NK-92 (cell line): Measurements from ENCODE around the gene CELF2.
"Not testable (repeated sequence)": the region's sequence is repeated elsewhere in the genome, so short reads cannot be mapped to it uniquely, and the experiment has no call there.

ENCODE experiments used
- DNase-seq: peaks from one replicate; lab custom pipeline; 2025; ENCODE audit not compliant: unreplicated experiment; lab: John Stamatoyannopoulos, UW

CELF2 gene

GRCh38 chr10:11336722-11337162 is 319.1 kb downstream of the CELF2 start:
- DNase-seq: no peak

GRCh38 chr10:11337516-11337915 is 319.8 kb downstream of the CELF2 start:
- no peak for DNase-seq

DNA sequence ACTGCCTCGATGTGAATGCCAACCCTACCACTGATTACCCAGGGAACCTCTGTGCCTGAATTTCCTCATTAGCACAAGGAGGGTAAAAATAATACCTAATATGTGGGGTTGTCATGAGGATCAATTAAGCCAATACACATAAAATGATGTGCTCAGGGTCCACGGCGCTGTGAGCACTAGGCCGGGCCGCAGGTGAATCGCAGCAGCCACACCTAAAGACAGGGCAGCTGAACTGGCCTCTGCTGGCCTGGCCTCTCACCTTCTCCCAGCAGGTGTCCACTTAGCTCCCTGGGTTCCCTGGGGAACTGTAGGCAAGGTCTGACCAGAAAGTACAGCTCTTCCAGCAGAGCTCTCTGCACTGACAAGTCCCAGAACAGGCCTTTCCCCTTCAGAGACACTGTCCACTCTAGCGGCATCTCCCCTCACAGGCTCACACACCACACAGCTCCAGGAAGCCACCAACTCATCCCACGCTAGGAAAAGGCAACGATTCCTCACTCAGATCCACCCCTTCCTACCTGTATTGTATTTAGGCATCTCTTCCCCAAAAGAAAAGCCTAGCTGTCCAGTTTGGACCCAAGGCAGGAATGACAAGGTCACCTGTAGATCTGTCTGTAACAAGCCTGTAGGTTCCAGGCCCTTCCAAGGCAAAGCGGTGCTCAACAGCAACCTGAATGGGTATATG is 320.6 kb downstream of the CELF2 start:
- no peak for DNase-seq

- DNase-seq: no peak
Measured at GRCh38 chr10:11339013-11339412, 321.3 kb downstream of the CELF2 start.

- no peak for DNase-seq
Measured at GRCh38 chr10:11339660-11340059, 322.0 kb downstream of the CELF2 start.

- no peak for DNase-seq
Measured at GRCh38 chr10:11341283-11341960, 323.8 kb downstream of the CELF2 start.

GRCh38 chr10:11344081-11344480 is 326.4 kb downstream of the CELF2 start:
- no peak for DNase-seq

GRCh38 chr10:11344550-11344949 is 326.9 kb downstream of the CELF2 start:
- no peak for DNase-seq

GRCh38 chr10:11345224-11346054 is 327.8 kb downstream of the CELF2 start:
- no peak for DNase-seq

DNA sequence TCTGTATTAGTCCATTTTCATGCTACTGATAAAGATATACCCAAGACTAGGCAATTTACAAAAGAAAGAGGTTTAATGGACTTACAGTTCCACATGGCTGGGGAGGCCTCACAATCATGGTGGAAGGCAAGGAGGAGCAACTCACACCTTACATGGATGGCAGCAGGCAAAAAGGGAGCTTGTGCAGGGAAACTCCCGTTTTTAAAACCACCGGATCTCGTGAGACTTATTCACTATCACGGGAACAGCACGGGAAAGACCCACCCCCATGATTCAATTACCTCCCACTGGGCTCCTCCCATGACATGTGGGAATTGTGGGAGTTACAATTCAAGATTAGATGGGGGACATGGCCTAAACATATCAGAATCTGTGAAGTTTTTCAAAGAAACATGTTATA is 329.9 kb downstream of the CELF2 start:
- not testable (repeated sequence) for DNase-seq

DNA sequence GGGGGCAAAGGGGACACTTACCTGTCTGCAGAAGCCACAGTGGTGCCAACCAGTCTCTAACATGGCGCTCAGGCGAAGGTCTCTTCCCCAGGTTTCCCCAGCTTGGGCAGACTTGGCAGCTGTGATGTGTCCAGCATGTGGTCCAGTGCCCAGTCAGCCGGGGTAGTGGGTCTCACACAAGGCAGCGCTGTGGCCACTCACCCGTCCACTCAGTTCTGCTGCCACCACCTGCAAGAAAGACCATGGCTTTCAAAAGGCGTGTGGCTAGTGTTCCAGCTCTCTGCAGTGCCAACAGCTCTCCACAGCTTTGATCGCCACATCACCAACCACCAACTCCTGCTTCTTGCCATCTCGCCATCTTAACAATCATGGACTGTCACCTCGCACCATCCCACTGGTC is 334.1 kb downstream of the CELF2 start:
- no peak for DNase-seq

DNA sequence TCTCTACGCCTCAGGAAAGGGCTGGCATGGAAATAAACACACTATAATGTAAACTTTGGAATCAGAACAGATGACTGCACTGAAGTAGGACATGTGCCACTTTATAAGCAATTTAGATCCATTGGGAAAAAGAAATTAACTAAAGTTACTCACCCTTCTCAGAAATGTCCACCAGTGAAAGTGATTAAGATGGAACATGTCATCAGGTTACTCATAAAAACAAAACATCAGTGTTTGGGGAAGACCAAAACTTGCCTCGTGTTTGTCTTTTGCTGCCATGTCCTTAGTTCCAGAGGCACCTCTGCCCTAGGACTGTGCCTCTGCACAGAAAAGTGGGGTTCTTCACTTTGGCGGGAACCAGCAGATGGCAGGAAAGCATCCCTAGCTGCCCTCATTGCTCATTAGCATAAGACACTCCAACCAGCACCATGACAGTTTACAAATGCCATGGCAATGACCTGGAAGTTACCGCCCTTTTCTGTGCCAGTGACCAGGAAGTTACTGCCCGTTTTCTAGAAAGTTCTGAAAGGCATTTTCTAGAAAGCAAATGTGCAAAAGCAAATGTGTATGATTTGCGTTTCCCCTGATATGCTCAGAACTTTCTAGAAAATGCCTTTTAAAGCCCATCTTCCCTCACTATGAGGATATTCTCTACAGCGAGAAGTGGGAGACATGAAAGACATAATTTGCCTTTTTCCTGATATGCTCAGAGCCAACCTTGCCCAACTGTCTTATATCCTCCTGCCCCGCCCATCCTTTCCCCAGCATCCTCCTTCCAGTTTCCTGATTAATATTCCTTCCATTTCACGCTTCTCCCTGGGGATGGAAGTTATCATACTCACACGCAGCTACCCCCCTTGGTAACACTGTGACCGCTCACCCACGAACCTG is 335.6 kb downstream of the CELF2 start:
- no peak for DNase-seq

- DNase-seq: no peak
Measured at GRCh38 chr10:11354823-11355222, 337.2 kb downstream of the CELF2 start.

DNA sequence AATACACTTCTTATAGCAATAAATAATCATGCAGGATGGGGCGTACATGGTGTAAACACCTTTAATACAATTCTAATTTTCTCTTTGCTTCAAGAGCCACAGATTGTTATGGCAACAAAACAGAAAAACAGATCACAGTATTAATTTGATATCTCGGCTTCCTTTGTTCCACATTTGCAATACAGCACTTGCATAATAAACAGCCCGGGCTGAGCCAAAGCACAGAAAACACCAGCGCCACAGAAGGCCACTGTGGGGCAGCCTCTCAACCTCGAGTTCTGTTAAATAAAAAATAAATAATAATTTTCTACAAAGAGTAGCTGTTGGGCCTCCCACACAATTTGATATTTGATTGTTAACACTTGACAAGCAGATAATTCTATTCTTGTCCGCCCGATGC is 337.9 kb downstream of the CELF2 start:
- DNase-seq: no peak

- DNase-seq: no peak
Measured at GRCh38 chr10:11357439-11357838, 339.8 kb downstream of the CELF2 start.

DNA sequence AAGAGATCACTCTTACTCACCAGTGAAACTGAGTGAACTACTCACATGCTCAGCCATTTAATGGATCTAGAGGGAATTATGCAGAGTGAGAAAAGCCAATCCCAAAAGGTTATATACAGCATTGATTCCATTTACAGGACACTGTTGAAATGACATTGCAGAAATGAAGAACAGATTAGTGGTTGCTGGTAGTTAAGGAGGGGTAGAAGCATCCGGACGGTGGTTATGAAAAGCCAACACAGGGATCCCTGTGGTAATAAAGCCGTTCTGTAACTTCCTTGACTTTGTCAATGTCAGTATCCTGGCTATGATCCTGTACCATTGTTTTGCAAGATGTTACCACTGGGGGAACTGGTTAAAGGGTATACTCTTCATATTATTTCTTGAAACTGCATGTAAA is 340.3 kb downstream of the CELF2 start:
- DNase-seq: no peak

DNA sequence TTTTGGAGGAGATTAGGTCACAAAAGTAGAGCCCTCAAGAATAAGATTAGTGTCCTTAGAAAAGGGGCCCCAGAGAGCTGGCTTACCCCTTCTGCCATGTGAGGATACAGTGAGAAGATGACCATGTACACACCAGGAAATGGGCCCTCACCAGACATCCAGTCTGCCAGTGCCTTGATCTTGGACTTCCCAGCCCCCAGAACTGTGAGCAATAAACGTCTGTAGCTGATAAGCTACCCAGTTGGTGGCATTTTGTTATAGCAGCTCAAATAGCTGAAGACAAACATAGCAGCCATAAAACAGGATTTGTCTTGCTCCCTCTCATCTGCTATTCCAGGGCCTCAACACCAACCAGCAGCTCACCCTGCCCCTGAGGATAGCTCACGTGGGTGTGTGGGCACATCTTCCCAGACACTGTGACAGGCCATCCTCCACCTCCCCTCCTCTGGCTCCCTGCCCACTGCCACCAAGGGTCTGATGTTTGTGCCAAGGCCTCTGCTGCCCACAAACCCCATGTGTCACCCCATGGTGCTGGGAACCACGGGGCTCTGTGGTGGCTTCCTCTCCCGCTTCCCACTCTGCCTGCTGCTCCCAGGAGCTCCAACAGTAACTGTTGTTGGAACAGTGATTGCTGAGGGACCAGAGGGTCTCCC is 341.4 kb downstream of the CELF2 start:
- DNase-seq: no peak

GRCh38 chr10:11359869-11360268 is 342.2 kb downstream of the CELF2 start:
- no peak for DNase-seq

DNA sequence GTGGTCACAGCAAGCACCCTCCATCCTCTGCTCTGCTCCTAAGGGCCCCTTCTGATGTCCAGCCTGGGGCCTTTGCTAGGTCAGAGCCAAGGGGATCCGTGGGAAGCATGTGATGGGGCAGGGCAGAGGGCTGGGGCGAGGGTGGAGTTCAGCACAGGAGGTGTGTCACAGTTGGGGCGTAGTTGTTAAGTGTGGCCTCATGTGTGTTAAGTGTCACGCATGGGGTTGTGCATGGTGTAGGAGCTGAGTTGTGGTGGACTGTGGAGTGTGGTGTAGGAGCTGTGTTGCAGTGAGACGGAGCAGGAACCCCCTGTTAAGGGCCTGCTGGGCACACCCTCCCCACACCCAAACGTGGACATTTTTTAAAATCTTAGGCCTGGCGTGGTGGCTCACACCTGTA is 345.8 kb downstream of the CELF2 start:
- no peak for DNase-seq

GRCh38 chr10:11364241-11364640 is 346.6 kb downstream of the CELF2 start:
- DNase-seq: no peak
